Astrocyte (in vitro differentiated cells and primary cell): ENCODE measurements around the gene OTUB2.

Experiments
- CTCF ChIP-seq: IDR thresholded peaks from 2 replicates; pipeline ENCODE4 v1.5.1; 2011; ENCODE audit warnings: low read depth, mild to moderate bottlenecking, inconsistent platforms, low read length, moderate library complexity; ENCODE audit not compliant: insufficient read depth
- EZH2 ChIP-seq: IDR thresholded peaks from 2 replicates; pipeline ENCODE4 v1.6.1; 2012; ENCODE audit warnings: mild to moderate bottlenecking, low read length, inconsistent platforms; ENCODE audit not compliant: insufficient read depth

- TF ChIP-seq CTCF: no peak
- TF ChIP-seq EZH2: no peak
Observed at GRCh38 chr14:94041551-94042346, 15.6 kb downstream of the OTUB2 start.
